GM13977 (cell line): ENCODE data around the gene ACER3.
"Not testable (repeated sequence)": the region's sequence is repeated elsewhere in the genome, so short reads cannot be mapped to it uniquely, and the experiment has no call there.

Experiments
- DNase-seq: peaks from one replicate; pipeline ENCODE4 v3.0.0; 2012; ENCODE audit warnings: low spot score
- in situ Hi-C: fragments of 300-500 bp; cut with MboI; formaldehyde crosslinking; loops from one replicate; pipeline ENCODE4 v1.12.0; 2022; ENCODE audit warnings: low sequenced_read_pairs, low pct_unique_long_range_greater_than_20kb, mixed read lengths, inconsistent platforms; ENCODE audit not compliant: unreplicated experiment
- TF ChIP-seq, protein P1 (sequence below): IDR thresholded peaks from 2 replicates; pipeline ENCODE4 v1.5.1; 2012; ENCODE audit warnings: mild to moderate bottlenecking, control low read depth; ENCODE audit not compliant: insufficient read depth; ENCODE audit errors: extremely low read depth, missing control alignments

Gene ACER3

DNA sequence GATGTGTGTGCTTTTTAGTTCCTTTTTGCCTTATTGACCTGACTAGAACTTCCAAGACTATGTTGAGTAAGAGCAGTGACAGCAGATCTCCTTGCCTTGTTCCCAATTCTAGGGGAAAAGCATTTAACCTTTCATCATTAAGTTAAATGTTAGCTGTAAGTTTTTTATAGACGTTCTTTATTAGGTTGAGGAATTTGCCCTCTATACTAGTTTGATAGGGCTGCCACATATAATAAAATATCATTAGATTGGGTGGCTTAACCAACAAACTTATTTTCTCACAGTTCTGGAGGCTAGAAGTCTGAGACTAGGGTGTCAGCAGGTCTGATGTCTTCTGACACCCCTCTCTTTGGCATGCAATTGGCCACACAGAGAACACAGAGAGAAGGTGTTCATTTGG, 140.9 kb downstream of the ACER3 start:
- TF ChIP-seq, protein P1, sequence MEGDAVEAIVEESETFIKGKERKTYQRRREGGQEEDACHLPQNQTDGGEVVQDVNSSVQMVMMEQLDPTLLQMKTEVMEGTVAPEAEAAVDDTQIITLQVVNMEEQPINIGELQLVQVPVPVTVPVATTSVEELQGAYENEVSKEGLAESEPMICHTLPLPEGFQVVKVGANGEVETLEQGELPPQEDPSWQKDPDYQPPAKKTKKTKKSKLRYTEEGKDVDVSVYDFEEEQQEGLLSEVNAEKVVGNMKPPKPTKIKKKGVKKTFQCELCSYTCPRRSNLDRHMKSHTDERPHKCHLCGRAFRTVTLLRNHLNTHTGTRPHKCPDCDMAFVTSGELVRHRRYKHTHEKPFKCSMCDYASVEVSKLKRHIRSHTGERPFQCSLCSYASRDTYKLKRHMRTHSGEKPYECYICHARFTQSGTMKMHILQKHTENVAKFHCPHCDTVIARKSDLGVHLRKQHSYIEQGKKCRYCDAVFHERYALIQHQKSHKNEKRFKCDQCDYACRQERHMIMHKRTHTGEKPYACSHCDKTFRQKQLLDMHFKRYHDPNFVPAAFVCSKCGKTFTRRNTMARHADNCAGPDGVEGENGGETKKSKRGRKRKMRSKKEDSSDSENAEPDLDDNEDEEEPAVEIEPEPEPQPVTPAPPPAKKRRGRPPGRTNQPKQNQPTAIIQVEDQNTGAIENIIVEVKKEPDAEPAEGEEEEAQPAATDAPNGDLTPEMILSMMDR = no peak
- in situ Hi-C loops = no loop called here
- no peak for DNase-seq

DNA sequence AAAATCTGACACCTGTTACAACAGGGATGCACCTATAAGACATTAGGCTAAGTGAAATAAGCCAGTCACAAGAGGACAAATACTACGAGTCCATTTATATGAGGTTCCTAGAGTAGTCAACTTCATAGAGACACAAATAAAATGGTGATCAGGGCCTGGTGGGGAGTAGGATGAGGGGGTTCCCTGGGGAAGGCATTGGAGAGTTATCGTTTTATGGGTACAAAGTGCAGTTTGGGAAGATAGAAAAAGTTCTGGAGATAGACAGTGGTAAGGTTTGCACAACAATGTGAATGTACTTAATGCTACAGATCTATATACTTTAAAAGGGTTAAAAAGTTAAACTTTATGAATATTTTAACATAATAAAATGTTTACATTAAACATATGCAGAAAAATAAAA, 142.1 kb downstream of the ACER3 start:
- in situ Hi-C loops = no loop called here
- no peak for DNase-seq
- TF ChIP-seq, protein P1 = no peak

DNA sequence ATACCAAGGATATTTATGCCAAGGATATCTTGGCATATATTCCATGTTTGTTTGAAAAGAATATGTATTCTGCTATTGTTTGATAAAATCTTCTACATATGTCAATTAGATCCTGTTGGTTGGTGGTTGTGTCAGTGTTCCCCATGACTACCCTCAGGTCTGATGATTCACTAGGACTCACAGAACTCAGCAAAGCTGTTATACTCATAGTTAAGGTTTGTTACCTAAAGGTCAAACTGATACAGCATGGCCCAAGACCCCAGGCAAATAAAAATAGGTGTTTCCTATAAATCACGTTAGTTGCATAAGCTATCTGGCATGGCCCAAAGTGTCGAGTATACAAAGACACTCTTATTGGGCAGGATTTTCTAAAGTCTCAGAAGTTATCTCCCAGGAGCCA, 143.2 kb downstream of the ACER3 start:
- in situ Hi-C loops = no loop called here
- TF ChIP-seq, protein P1 = no peak
- no peak for DNase-seq

DNA sequence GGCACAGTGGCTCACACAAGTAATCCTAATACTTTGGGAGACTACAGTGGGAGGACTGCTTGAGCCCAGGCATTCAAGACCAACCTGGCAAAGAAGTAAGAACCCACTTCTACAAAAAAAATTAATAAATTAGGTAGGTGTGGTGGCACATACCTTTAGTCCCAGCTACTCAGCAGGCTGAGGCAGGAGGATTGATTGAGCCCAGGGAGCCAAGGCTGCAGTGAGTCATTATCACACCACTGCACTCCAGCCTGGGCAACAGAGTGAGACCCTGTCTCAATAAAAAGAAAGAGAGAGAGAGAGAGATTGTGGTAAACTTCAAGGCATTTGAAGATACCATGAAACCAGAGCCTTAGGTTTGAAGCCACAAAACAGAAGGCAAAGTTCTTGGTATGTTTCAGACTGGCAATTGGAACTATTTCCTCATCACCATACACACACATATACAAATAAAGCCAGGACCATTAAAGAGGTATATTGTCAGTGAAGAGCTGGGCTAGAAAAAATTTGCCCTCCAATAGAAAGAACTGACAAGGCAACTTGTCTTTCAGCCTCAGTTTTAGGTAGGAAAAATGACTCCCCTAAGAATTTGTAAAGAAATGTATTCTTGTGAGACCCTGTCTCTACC, 148.9 kb downstream of the ACER3 start:
- in situ Hi-C loops = no loop called here
- no peak for DNase-seq

DNA sequence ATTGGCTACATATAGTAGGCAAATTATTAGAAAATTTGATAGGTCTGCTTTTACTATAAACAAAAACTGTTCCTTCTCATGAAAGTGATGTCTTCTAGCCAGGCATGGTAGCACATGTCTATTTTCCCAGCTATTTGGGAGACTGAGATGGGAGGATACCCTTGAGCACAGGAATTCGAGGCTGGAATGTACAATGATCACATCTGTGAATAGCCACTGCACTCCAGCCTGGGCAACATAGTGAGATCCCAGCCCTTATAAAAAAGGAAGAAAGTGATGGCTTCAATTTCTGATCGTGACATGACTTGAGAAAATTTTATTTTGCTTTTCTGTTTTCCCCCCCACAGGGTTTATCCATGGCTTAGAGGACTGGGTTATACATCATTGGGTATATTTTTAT, 154.0 kb downstream of the ACER3 start:
- in situ Hi-C loops = no loop called here
- TF ChIP-seq, protein P1 = no peak
- no peak for DNase-seq

More for the DNA sequence above, 148.9 kb downstream of the ACER3 start:
- TF ChIP-seq, protein P1 = no peak

DNA sequence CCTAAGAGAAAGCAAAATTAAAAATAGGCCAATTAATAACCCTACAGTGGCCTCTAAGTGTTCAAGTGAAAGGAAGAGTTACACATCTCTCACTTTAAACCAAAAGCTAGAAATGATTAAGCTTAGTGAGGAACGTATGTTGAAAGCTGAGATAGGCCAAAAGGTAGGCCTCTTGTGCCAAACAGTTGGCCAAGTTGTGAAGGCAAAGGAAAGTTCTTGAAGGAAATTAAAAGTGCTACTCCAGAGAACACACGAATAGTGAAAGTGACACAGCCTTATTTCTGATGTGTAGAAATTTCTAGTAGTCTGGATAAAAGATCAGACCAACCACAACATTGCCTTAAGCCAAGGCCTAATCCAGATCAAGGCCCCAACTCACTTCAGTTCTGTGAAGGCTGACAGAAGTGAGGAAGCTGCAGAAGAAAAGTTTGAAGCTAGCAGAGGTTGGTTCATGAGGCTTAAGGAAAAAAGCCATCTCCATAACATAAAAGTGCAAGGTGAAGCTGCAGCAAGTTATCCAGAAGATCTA, 157.7 kb downstream of the ACER3 start:
- in situ Hi-C loops, DNase-seq: not testable (repeated sequence)

DNA sequence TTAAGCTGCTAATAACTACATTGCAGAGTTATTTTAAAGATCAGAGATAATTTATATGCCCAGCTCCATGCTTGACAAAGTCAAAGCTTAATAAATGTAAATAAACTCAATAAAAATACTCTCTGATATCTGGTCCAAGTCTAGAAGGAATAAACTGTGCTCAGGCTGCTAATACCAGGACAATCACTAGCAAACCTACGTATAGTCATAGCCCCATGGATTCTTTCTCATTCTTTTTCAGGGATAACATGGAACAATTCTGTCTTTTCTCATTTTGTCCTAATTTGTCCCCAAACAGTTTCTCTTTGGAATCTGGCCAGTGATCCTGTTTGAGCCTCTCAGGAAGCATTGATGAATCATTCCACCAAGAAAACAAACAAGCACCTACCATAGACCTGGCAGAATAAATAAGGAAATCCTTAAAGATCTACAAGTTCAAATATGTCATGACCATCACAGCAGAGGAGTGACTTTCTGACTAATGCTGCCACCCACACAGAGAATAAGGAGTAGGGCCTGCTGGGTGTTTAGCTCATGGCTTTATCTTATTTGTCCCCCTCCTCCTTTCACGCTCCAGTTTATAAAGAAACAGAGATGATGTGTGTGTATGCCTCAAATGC, 159.4 kb downstream of the ACER3 start:
- TF ChIP-seq, protein P1 = no peak
- DNase-seq = no peak
- in situ Hi-C loops = no loop called here
